PC-3 (cell line): ENCODE measurements around the gene FBLN1. TPM values are rescaled to one million over a fixed set of nuclear protein-coding genes. Genes with fewer than 3 reads are reported as not detected.
"Not testable (repeated sequence)": the region's sequence is repeated elsewhere in the genome, so short reads cannot be mapped to it uniquely, and the experiment has no call there.

Source experiments
- ATAC-seq: fragments of 200-7000 bp; cut with Tn5 transposase; 2 replicates; pipeline ENCODE4 v1.9.1; 2020; ENCODE audit warnings: mild to moderate bottlenecking, moderate library complexity
- BruUV-seq: library from RNA; stranded (reverse); fragments of 400-500 nt; replicated peaks from 2 replicates; lab custom pipeline; 2021; lab: Mats Ljungman, UMichigan
- CTCF ChIA-PET: fragments of 300-600 bp; sonication (Branson Sonifier 250); formaldehyde crosslinking; loops from one replicate; lab custom pipeline; 2022; ENCODE audit warnings: antibody characterized with exemption; lab: Charles Lee
- POLR2A ChIA-PET: fragments of 300-600 bp; sonication (Branson Sonifier 250); formaldehyde crosslinking; loops from one replicate; lab custom pipeline; 2022; ENCODE audit warnings: antibody characterized with exemption; ENCODE audit not compliant: unreplicated experiment; lab: Charles Lee
- DNase-seq: peaks from one replicate; pipeline ENCODE4 v3.0.0-alpha.2; 2015
- H2AFZ ChIP-seq: fragments of 300-600 bp; sonication (generic); 2 replicates; pipeline ENCODE4 v1.6.0; 2016; ENCODE audit warnings: antibody characterized with exemption, low read length
- H3F3A ChIP-seq: fragments of 300-600 bp; sonication (generic); one replicate; pipeline ENCODE4 v1.6.0; 2017; ENCODE audit warnings: antibody characterized with exemption, low read length, control low read depth, mild to moderate bottlenecking; ENCODE audit not compliant: unreplicated experiment
- H3K27ac ChIP-seq: fragments of 300-600 bp; sonication (generic); 2 replicates; pipeline ENCODE4 v1.5.1; 2016; ENCODE audit warnings: mild to moderate bottlenecking, low read length
- H3K27me3 ChIP-seq: fragments of 300-600 bp; sonication (generic); 2 replicates; pipeline ENCODE4 v1.6.1; 2016; ENCODE audit warnings: low read length, mixed read lengths
- H3K36me3 ChIP-seq: fragments of 300-600 bp; sonication (generic); 2 replicates; pipeline ENCODE4 v1.6.1; 2016; ENCODE audit warnings: low read depth, mixed run types, low read length, mixed read lengths
- H3K4me1 ChIP-seq: fragments of 300-600 bp; sonication (generic); 2 replicates; pipeline ENCODE4 v1.5.1; 2016; ENCODE audit warnings: low read length; ENCODE audit not compliant: insufficient read depth
- H3K4me2 ChIP-seq: fragments of 300-600 bp; sonication (generic); 2 replicates; pipeline ENCODE4 v1.6.0; 2016; ENCODE audit warnings: low read length
- H3K4me3 ChIP-seq: fragments of 300-600 bp; sonication (generic); 2 replicates; pipeline ENCODE4 v1.5.1; 2016; ENCODE audit warnings: mild to moderate bottlenecking, low read length, mixed read lengths
- H3K79me2 ChIP-seq: fragments of 300-600 bp; sonication (generic); 2 replicates; pipeline ENCODE4 v1.6.1; 2017; ENCODE audit warnings: low read length, mixed read lengths
- H3K9ac ChIP-seq: fragments of 300-600 bp; sonication (generic); 2 replicates; pipeline ENCODE4 v1.6.0; 2016; ENCODE audit warnings: mild to moderate bottlenecking, low read length
- H3K9me2 ChIP-seq: fragments of 300-600 bp; sonication (generic); replicated peaks from 2 replicates; pipeline ENCODE4 v1.6.1; 2016; ENCODE audit warnings: mixed run types, low read length, mixed read lengths
- H3K9me3 ChIP-seq: fragments of 300-600 bp; sonication (generic); 2 replicates; pipeline ENCODE4 v1.6.1; 2016; ENCODE audit warnings: low read length, mixed read lengths
- H4K20me1 ChIP-seq: fragments of 300-600 bp; sonication (generic); 2 replicates; pipeline ENCODE4 v1.6.1; 2016; ENCODE audit warnings: low read length, mixed read lengths
- CTCF ChIP-seq: fragments of 300-600 bp; sonication (generic); conservative IDR thresholded peaks from 2 replicates; pipeline ENCODE4 v1.5.1; 2017; ENCODE audit warnings: antibody characterized with exemption, low read depth, mild to moderate bottlenecking, low read length
- EZH2 ChIP-seq: fragments of 300-600 bp; sonication (generic); IDR thresholded peaks from one replicate; pipeline ENCODE4 v1.6.1; 2017; ENCODE audit warnings: antibody characterized with exemption, mild to moderate bottlenecking, low read length; ENCODE audit not compliant: unreplicated experiment
- EZH2phosphoT487 ChIP-seq: fragments of 300-600 bp; sonication (generic); IDR thresholded peaks from 2 replicates; pipeline ENCODE4 v1.6.1; 2018; ENCODE audit warnings: mild to moderate bottlenecking, antibody characterized with exemption, low read length, borderline replicate concordance
- intact Hi-C: fragments of 100-400 bp; cut with micrococcal nuclease; formaldehyde crosslinking; loops from 2 replicates; pipeline ENCODE4 v1.9.0; 2023
- total RNA-seq: library from RNA; depleted of rRNA; stranded (reverse); fragments of >200 nt; gene quantifications from 2 replicates; pipeline ENCODE4 v1.2.3, GENCODE V29; 2014

Gene FBLN1
- total RNA-seq, 1 experiment from 2014 or later: 13.4 TPM

DNA sequence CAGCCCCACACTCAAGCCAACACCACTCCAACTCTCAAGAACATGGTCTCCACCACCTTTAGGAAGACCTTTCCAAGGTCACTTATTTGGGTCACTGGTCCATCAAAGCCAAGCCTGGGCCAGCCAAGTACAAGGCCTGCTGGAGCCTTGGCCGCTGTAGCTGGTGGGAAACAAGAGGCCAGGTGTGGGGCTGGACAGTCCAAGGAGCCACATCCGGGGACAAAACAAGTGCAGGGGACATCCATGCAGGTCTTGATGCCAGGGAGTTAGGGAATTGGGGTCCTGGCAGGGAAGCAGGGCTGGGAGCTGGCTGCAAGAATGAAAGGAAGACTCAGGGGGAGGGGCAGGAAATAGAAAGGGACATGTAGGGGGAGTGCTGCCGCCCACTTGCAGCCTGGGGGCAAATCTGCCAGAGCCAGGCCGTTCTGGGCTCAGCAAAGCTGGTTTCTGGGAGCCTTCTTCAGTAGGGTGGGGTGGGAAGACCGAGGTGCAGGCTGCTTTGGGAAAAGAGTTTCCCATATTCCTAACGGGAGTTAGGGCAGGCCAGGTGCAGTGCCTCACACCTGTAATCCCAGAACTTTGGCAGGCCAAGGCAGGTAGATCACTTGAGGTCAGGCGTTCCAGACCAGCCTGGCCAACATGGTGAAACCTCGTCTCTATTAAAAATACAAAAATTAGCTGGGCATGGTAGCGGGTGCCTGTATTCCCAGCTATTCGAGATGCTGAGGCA is 99.5 kb downstream of the FBLN1 start:
- no peak overlapping the region for H3K9ac ChIP-seq
- TF ChIP-seq CTCF (no peak), EZH2 (no peak), EZH2phosphoT487 (no peak)
- DNase-seq: no peak
- no peaks in the 10 kb centered on the region for H3K9me2 ChIP-seq
- H2AFZ ChIP-seq: no peak overlapping the region
- H3F3A ChIP-seq: no peaks in the 10 kb centered on the region
- H3K4me3 ChIP-seq: no peak overlapping the region
- no peaks in the 10 kb centered on the region for H3K36me3 ChIP-seq
- H3K4me1 ChIP-seq: peaks cover 15% of the 10 kb centered on the region
- no peaks in the 10 kb centered on the region for H4K20me1 ChIP-seq
- H3K4me2 ChIP-seq: no peak overlapping the region
- intact Hi-C loops: no loop called here
- ChIA-PET POLR2A (no interaction called here), CTCF (no interaction called here)
- H3K79me2 ChIP-seq: no peaks in the 10 kb centered on the region
- no TSS peak for BruUV-seq
- ATAC-seq: no peak
- H3K27ac ChIP-seq: no peak overlapping the region
- H3K9me3 ChIP-seq: no peaks in the 10 kb centered on the region
- no peaks in the 10 kb centered on the region for H3K27me3 ChIP-seq

- no peaks in the 10 kb centered on the region for H3K79me2 ChIP-seq
- no peaks in the 10 kb centered on the region for H3K9me3 ChIP-seq
- no peaks in the 10 kb centered on the region for H3F3A ChIP-seq
- H3K4me2 ChIP-seq: no peak overlapping the region
- ATAC-seq (no peak), DNase-seq (no peak)
- intact Hi-C loops: no loop called here
- H2AFZ ChIP-seq: no peak overlapping the region
- H3K4me1 ChIP-seq: peaks cover 21% of the 10 kb centered on the region
- no peaks in the 10 kb centered on the region for H3K9me2 ChIP-seq
- H3K9ac ChIP-seq: no peak overlapping the region
- BruUV-seq: no TSS peak
- CTCF ChIA-PET: interaction anchor here (0.6 kb wide), 1 partner anchor 9 kb away, joined by 3 read pairs; no protein-coding TSS in a partner anchor
- no peak for TF ChIP-seq EZH2
- TF ChIP-seq CTCF: no peak
- TF ChIP-seq EZH2phosphoT487: no peak
- no peaks in the 10 kb centered on the region for H3K36me3 ChIP-seq
- no peak overlapping the region for H3K4me3 ChIP-seq
- POLR2A ChIA-PET: no interaction called here
- no peaks in the 10 kb centered on the region for H4K20me1 ChIP-seq
- H3K27me3 ChIP-seq: no peaks in the 10 kb centered on the region
- no peak overlapping the region for H3K27ac ChIP-seq
Observed at GRCh38 chr22:45602824-45603595, 100.3 kb downstream of the FBLN1 start.

- no peak for DNase-seq
- POLR2A ChIA-PET: no interaction called here
- no TSS peak for BruUV-seq
- Histone ChIP-seq H3K9ac (no peak overlapping the region), H2AFZ (no peak overlapping the region), H3F3A (no peaks in the 10 kb centered on the region), H4K20me1 (no peaks in the 10 kb centered on the region), H3K9me3 (no peaks in the 10 kb centered on the region), H3K27me3 (no peaks in the 10 kb centered on the region), H3K9me2 (no peaks in the 10 kb centered on the region), H3K4me3 (no peak overlapping the region), H3K27ac (no peak overlapping the region), H3K79me2 (no peaks in the 10 kb centered on the region), H3K4me1 (peaks cover 28% of the 10 kb centered on the region), H3K36me3 (no peaks in the 10 kb centered on the region), H3K4me2 (no peak overlapping the region)
- no peak for ATAC-seq
- intact Hi-C loops: no loop called here
- CTCF ChIA-PET: no interaction called here
- no peak for TF ChIP-seq CTCF
- TF ChIP-seq EZH2phosphoT487: no peak
- TF ChIP-seq EZH2: no peak
Observed at GRCh38 chr22:45603619-45604018, 100.9 kb downstream of the FBLN1 start.

- H3K9me2 ChIP-seq, H3K4me3 ChIP-seq, H3F3A ChIP-seq, H3K9me3 ChIP-seq, intact Hi-C loops, H4K20me1 ChIP-seq, H3K36me3 ChIP-seq, BruUV-seq, H3K79me2 ChIP-seq, H2AFZ ChIP-seq, H3K27me3 ChIP-seq: not testable (repeated sequence)
- ChIA-PET CTCF (interaction anchor here (0.6 to 0.9 kb wide), 2 partner anchors 369 kb away, joined by 7 to 16 read pairs; partner anchors contain the start of gene WNT7B), POLR2A (interaction anchor here (0.6 kb wide), 1 partner anchor 124 kb away, joined by 3 read pairs; no protein-coding TSS in a partner anchor)
- Histone ChIP-seq H3K27ac (peak overlapping the region; percentile 98), H3K4me2 (peak overlapping the region; percentile 64), H3K9ac (peak overlapping the region; percentile 84), H3K4me1 (peaks cover 48% of the 10 kb centered on the region)
- DNase-seq (peak; percentile 59), ATAC-seq (peak; percentile 18)
Observed at GRCh38 chr22:45608045-45608444, 105.4 kb downstream of the FBLN1 start.
